ENCODE data around the gene ENOX1.

ENOX1 gene

GRCh38 chr13:43407023-43407581, 379.7 kb downstream of the ENOX1 start:
- Histone ChIP-seq H3K4me3 (ENCODE audit: low read length) (no peak overlapping the region), H3K36me3 (ENCODE audit: control insufficient read depth, insufficient read depth, low read length) (no peaks in the 10 kb centered on the region), H3K27me3 (ENCODE audit: control insufficient read depth, insufficient read depth, low read length) (no peaks in the 10 kb centered on the region), H3K9me3 (ENCODE audit: control insufficient read depth, low read length) (no peaks in the 10 kb centered on the region), H3K9ac (ENCODE audit: low read length) (no peak overlapping the region), H3K4me1 (ENCODE audit: control insufficient read depth, insufficient read depth, low read length) (no peaks in the 10 kb centered on the region)

GRCh38 chr13:43405457-43405856, 381.3 kb downstream of the ENOX1 start:
- H3K4me1 ChIP-seq (ENCODE audit: control insufficient read depth, insufficient read depth, low read length) = no peaks in the 10 kb centered on the region
- H3K9ac ChIP-seq (ENCODE audit: low read length) = no peak overlapping the region
- no peaks in the 10 kb centered on the region for H3K27me3 ChIP-seq (ENCODE audit: control insufficient read depth, insufficient read depth, low read length)
- no peaks in the 10 kb centered on the region for H3K9me3 ChIP-seq (ENCODE audit: control insufficient read depth, low read length)
- H3K36me3 ChIP-seq (ENCODE audit: control insufficient read depth, insufficient read depth, low read length) = no peaks in the 10 kb centered on the region
- H3K4me3 ChIP-seq (ENCODE audit: low read length) = no peak overlapping the region

DNA sequence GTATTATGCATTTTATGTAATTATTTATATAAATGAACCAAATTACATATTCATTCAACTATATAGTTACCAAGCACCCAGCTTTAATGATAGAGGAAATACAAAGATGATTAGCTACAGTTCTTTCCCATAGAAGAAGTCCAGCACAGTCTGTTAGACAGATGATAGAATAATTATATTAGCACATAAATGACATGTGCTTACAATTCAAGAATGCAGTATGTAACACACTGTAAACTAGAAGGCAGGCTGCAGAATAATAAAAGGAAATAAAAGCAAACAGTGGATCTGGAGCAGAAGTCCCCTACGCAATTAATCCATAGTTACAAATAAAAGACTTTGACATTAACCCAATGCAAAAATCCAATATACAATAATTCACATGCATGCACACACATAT, 384.4 kb downstream of the ENOX1 start:
- no peaks in the 10 kb centered on the region for H3K9me3 ChIP-seq (ENCODE audit: control insufficient read depth, low read length)
- H3K9ac ChIP-seq (ENCODE audit: low read length) = no peak overlapping the region
- no peak overlapping the region for H3K4me3 ChIP-seq (ENCODE audit: low read length)
- H3K36me3 ChIP-seq (ENCODE audit: control insufficient read depth, insufficient read depth, low read length) = no peaks in the 10 kb centered on the region
- no peaks in the 10 kb centered on the region for H3K4me1 ChIP-seq (ENCODE audit: control insufficient read depth, insufficient read depth, low read length)
- H3K27me3 ChIP-seq (ENCODE audit: control insufficient read depth, insufficient read depth, low read length) = no peaks in the 10 kb centered on the region

- Histone ChIP-seq H3K9ac (ENCODE audit: low read length) (no peak overlapping the region), H3K27me3 (ENCODE audit: control insufficient read depth, insufficient read depth, low read length) (no peaks in the 10 kb centered on the region), H3K4me3 (ENCODE audit: low read length) (no peak overlapping the region), H3K9me3 (ENCODE audit: control insufficient read depth, low read length) (no peaks in the 10 kb centered on the region), H3K36me3 (ENCODE audit: control insufficient read depth, insufficient read depth, low read length) (no peaks in the 10 kb centered on the region), H3K4me1 (ENCODE audit: control insufficient read depth, insufficient read depth, low read length) (no peaks in the 10 kb centered on the region)
Observed at GRCh38 chr13:43401361-43401760, 385.4 kb downstream of the ENOX1 start.

DNA sequence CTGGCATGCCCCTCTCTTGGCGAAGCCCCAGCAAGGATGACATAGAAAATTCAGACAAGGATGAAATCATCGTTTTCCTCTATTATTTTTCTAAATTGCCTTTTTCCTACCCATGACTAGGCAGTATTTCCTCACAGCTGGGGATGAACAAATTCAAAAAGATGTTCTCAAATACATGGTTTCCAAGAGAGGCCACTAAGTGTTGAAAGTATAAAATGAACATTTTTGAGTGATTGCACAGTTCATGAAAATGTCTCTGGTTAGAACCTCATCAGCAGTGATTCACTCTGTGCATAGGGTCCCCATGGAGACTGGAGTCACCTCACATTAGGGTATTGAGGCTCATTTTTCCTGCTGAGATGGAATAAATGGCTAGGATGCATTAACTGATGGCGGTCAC, 389.7 kb downstream of the ENOX1 start:
- Histone ChIP-seq H3K36me3 (ENCODE audit: control insufficient read depth, insufficient read depth, low read length) (no peaks in the 10 kb centered on the region), H3K4me3 (ENCODE audit: low read length) (no peak overlapping the region), H3K4me1 (ENCODE audit: control insufficient read depth, insufficient read depth, low read length) (no peaks in the 10 kb centered on the region), H3K9me3 (ENCODE audit: control insufficient read depth, low read length) (no peaks in the 10 kb centered on the region), H3K27me3 (ENCODE audit: control insufficient read depth, insufficient read depth, low read length) (no peaks in the 10 kb centered on the region), H3K9ac (ENCODE audit: low read length) (no peak overlapping the region)

DNA sequence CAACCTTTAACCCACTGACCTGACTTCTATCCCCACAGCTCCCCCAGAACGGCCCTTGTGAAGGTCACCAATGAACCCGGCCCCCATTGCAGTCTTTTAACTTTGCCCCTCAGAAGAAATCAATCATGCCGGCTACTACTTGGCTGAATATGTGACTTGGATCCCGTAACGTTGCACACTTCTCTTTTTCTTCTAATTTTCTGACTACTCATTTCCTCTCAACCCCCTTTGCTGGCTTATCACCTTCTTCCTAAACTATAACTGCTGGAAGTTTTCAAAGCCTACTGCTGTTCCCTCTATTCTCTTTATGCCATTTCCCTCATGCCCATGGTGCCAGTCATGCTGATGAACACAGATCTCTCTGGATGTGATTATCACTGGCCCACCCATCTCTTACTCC, 395.7 kb downstream of the ENOX1 start:
- Histone ChIP-seq H3K9me3 (ENCODE audit: control insufficient read depth, low read length) (no peaks in the 10 kb centered on the region), H3K27me3 (ENCODE audit: control insufficient read depth, insufficient read depth, low read length) (no peaks in the 10 kb centered on the region), H3K4me1 (ENCODE audit: control insufficient read depth, insufficient read depth, low read length) (peaks cover 17% of the 10 kb centered on the region), H3K4me3 (ENCODE audit: low read length) (no peak overlapping the region), H3K36me3 (ENCODE audit: control insufficient read depth, insufficient read depth, low read length) (no peaks in the 10 kb centered on the region), H3K9ac (ENCODE audit: low read length) (no peak overlapping the region)

- no peaks in the 10 kb centered on the region for H3K9me3 ChIP-seq (ENCODE audit: control insufficient read depth, low read length)
- no peaks in the 10 kb centered on the region for H3K36me3 ChIP-seq (ENCODE audit: control insufficient read depth, insufficient read depth, low read length)
- peaks cover 17% of the 10 kb centered on the region for H3K4me1 ChIP-seq (ENCODE audit: control insufficient read depth, insufficient read depth, low read length)
- H3K4me3 ChIP-seq (ENCODE audit: low read length) = no peak overlapping the region
- no peak overlapping the region for H3K9ac ChIP-seq (ENCODE audit: low read length)
- H3K27me3 ChIP-seq (ENCODE audit: control insufficient read depth, insufficient read depth, low read length) = no peaks in the 10 kb centered on the region
Observed at GRCh38 chr13:43390619-43391018, 396.2 kb downstream of the ENOX1 start.

GRCh38 chr13:43389983-43390382, 396.8 kb downstream of the ENOX1 start:
- Histone ChIP-seq H3K27me3 (ENCODE audit: control insufficient read depth, insufficient read depth, low read length) (no peaks in the 10 kb centered on the region), H3K9me3 (ENCODE audit: control insufficient read depth, low read length) (no peaks in the 10 kb centered on the region), H3K4me3 (ENCODE audit: low read length) (no peak overlapping the region), H3K9ac (ENCODE audit: low read length) (no peak overlapping the region), H3K36me3 (ENCODE audit: control insufficient read depth, insufficient read depth, low read length) (no peaks in the 10 kb centered on the region), H3K4me1 (ENCODE audit: control insufficient read depth, insufficient read depth, low read length) (peaks cover 17% of the 10 kb centered on the region)

DNA sequence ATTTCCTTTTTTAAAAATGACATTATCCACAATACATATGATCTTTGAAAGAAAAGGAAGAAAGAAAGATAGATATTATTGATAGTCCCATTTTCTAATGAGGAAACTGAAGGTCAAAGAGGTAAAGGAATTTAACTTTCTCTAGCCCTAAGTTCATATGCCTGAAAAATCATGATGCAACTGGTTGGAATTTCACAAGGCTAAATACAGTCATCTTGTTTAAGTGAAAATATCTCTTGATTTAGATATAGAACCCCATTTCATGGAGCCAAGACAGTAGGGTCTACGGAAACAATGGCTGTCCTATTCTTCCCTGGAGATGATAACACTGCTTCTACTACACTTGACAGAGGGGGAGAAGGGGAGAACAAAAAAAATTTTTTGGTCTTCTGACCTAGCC, 397.2 kb downstream of the ENOX1 start:
- peaks cover 17% of the 10 kb centered on the region for H3K4me1 ChIP-seq (ENCODE audit: control insufficient read depth, insufficient read depth, low read length)

GRCh38 chr13:43388282-43389034, 398.3 kb downstream of the ENOX1 start:
- H3K9me3 ChIP-seq (ENCODE audit: control insufficient read depth, low read length) = no peaks in the 10 kb centered on the region
- H3K27me3 ChIP-seq (ENCODE audit: control insufficient read depth, insufficient read depth, low read length) = no peaks in the 10 kb centered on the region
- no peak overlapping the region for H3K4me3 ChIP-seq (ENCODE audit: low read length)
- no peaks in the 10 kb centered on the region for H3K36me3 ChIP-seq (ENCODE audit: control insufficient read depth, insufficient read depth, low read length)
- H3K9ac ChIP-seq (ENCODE audit: low read length) = no peak overlapping the region
- peaks cover 17% of the 10 kb centered on the region for H3K4me1 ChIP-seq (ENCODE audit: control insufficient read depth, insufficient read depth, low read length)

More for the DNA sequence above, 397.2 kb downstream of the ENOX1 start:
- Histone ChIP-seq H3K9ac (ENCODE audit: low read length) (no peak overlapping the region), H3K4me3 (ENCODE audit: low read length) (no peak overlapping the region), H3K9me3 (ENCODE audit: control insufficient read depth, low read length) (no peaks in the 10 kb centered on the region), H3K36me3 (ENCODE audit: control insufficient read depth, insufficient read depth, low read length) (no peaks in the 10 kb centered on the region), H3K27me3 (ENCODE audit: control insufficient read depth, insufficient read depth, low read length) (no peaks in the 10 kb centered on the region)

GRCh38 chr13:43387880-43388279, 398.9 kb downstream of the ENOX1 start:
- Histone ChIP-seq H3K4me1 (ENCODE audit: control insufficient read depth, insufficient read depth, low read length) (peaks cover 17% of the 10 kb centered on the region), H3K27me3 (ENCODE audit: control insufficient read depth, insufficient read depth, low read length) (no peaks in the 10 kb centered on the region), H3K9ac (ENCODE audit: low read length) (no peak overlapping the region), H3K9me3 (ENCODE audit: control insufficient read depth, low read length) (no peaks in the 10 kb centered on the region), H3K4me3 (ENCODE audit: low read length) (no peak overlapping the region), H3K36me3 (ENCODE audit: control insufficient read depth, insufficient read depth, low read length) (no peaks in the 10 kb centered on the region)

GRCh38 chr13:43383498-43384165, 403.1 kb downstream of the ENOX1 start:
- no peak overlapping the region for H3K9ac ChIP-seq (ENCODE audit: low read length)
- H3K4me1 ChIP-seq (ENCODE audit: control insufficient read depth, insufficient read depth, low read length) = peaks cover 11% of the 10 kb centered on the region
- H3K27me3 ChIP-seq (ENCODE audit: control insufficient read depth, insufficient read depth, low read length) = no peaks in the 10 kb centered on the region
- H3K9me3 ChIP-seq (ENCODE audit: control insufficient read depth, low read length) = no peaks in the 10 kb centered on the region
- no peaks in the 10 kb centered on the region for H3K36me3 ChIP-seq (ENCODE audit: control insufficient read depth, insufficient read depth, low read length)
- no peak overlapping the region for H3K4me3 ChIP-seq (ENCODE audit: low read length)
